Activated CD4-positive, alpha-beta T cell treated with anti-CD3 and anti-CD28 coated beads, Interleukin-2, Interleukin-6, amounts not matched to agents 100 ng/mL and 50 ng/mL, durations not matched to agents 16 hours and 8 hours (primary cell): ENCODE measurements around the gene CTH.
A peak's percentile ranks its signal among the peaks of the same experiment; 100 is the strongest.
"Not testable (repeated sequence)": the region's sequence is repeated elsewhere in the genome, so short reads cannot be mapped to it uniquely, and the experiment has no call there.

Source experiments
- DNase-seq: peaks from one replicate; pipeline ENCODE4 v3.0.0-alpha.2; 2020

The CTH gene

DNA sequence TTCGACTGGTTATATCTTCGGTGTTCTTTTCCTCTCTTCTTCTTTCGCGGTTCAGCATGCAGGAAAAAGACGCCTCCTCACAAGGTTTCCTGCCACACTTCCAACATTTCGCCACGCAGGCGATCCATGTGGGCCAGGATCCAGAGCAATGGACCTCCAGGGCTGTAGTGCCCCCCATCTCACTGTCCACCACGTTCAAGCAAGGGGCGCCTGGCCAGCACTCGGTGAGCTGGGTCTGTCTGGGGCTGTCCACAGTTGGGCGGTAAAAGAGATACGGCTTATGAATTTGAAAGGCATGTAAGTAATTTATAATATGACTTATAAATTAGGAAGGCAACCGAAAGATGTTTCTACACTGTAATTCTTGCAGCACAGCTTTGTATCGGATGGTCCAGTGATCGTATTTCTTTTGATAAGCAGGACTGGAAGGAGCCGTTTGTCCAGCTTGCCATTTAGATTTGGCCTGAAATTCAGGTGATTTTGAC is 334 bp downstream of the CTH start:
- DNase-seq: no peak

GRCh38 chr1:70415882-70416281 is 4.8 kb downstream of the CTH start:
- DNase-seq: no peak

DNA sequence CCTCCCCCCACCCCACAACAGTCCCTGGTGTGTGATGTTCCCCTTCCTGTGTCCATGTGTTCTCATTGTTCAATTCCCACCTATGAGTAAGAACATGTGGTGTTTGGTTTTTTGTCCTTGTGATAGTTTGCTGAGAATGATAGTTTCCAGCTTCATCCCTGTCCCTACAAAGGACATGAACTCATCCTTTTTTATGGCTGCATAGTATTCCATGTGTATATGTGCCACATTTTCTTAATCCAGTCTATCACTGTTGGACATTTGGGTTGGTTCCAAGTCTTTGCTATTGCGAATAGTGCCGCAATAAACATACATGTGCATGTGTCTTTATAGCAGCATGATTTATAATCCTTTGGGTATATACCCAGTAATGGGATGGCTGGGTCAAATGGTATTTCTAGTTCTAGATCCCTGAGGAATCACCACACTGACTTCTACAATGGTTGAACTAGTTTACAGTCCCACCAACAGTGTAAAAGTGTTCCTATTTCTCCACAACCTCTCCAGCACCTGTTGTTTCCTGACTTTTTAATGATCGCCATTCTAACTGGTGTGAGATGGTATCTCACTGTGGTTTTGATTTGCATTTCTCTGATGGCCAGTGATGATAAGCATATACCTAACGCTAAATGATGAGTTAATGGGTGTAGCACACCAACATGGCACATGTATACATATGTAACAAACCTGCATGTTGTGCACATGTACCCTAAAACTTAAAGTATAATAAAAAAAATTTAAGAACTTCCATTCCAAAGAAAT is 8.1 kb downstream of the CTH start:
- DNase-seq: not testable (repeated sequence)

- no peak for DNase-seq
Measured at GRCh38 chr1:70420320-70420719, 9.3 kb downstream of the CTH start.

DNA sequence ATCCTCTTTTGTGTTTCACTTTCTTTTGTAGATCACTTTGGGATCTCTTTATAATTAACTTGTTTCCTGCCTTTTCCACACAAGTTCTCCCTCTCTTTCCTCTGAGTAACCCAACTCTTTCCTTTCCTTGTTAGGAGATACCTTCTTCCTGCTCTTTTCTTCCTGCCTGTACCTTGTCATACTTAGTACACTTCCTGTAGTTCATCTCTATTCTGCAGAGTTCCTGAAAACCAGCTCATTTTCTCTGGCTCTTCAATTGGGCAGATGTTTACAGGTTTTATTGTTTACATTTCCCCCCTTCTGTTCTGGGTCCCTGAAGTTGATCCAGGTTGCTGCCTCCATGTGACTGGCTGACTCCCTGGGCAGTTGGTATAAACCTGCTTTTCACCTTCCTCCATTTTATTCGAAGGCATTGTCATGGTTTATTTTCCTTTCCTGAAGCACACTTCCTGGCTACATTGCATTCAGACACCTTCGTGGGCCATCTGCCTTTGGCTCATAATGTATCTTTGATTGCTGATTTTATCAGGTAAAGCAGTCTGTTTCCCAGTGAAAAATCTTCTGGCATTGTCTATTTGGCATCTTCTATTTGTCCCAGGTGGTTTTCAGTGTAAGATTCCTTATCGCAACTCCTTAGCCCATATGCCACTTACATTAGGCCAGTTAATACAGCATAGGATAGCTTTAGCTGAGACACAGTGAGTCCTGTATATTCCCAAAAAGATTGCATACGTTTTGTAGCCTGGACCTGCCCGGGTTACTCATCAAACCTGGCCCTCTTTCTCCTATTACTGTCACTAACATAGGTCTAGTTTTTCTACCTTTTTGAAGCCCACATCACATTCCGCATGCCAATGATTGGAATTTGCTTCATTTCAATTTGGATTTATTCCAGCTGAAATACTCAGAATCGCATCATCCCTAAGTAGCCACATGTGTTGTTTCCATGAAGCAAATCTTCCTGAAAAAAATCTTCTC is 15.4 kb downstream of the CTH start:
- no peak for DNase-seq

GRCh38 chr1:70427976-70428375 is 16.9 kb downstream of the CTH start:
- no peak for DNase-seq

DNA sequence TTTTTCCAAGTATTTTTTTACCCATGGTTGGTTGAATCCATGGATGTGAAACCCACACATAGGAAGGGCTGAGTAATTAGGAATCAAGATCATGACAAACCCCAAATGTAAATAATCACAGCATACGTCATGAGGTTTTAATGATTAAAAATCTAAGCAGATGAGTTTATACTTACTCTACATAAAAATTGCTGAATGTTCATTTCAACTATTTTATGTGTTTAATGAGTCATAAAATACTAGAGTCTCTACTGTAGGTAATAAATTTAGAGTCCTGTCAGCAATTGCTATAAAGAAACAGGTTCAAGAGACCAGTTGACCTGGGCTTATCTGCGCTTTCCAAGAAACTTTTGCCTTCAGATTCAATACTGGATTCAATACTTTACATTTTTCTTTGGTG is 18.2 kb downstream of the CTH start:
- no peak for DNase-seq

DNA sequence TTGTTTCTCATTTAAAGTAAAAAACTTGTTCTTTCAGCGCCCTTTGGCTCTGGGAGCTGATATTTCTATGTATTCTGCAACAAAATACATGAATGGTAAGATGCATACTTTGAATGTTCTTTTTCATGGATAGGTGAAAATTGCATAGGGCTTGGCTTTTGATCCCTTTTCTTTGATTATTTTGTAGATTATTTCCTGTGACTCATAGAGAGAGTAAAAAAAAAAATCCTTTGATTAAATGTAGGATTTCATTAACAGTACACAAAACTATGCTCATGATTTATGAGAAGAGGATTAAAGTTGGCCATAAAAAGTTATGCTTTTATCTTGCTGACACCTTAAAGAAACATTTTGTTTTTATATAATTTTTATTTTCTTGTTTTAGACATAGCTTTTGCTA is 18.7 kb downstream of the CTH start:
- DNase-seq: no peak

DNA sequence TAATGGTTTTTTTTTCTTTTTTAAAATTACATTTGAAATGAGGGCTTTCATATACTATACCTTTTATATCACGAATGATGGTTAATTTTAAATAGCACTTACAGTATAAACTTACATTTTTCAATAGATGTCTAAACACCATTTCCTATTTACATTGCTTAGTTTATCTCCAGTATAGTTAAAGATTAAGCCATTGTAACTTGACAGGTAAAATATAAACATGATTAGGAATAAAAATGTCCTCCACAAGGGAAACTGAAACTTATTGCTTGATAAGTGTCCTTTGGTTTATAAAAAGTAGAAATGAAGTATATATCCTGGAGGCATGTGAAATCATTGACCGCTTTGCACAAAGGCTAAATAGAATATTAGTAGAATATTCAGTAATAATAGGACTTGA is 20.2 kb downstream of the CTH start:
- no peak for DNase-seq

DNA sequence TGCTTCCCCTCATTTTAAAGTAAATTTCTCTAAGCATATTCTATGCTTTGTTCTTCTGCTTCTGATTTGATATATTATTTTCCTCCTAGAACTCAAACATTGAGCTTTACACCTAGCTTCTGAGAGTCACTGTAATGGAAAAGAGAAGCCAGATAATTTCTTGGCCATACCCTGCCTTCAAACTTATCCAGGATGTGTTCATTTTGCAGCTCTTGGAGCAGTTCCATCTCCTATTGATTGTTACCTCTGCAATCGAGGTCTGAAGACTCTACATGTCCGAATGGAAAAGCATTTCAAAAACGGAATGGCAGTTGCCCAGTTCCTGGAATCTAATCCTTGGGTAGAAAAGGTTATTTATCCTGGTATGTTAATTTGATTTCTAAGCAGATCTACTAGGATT is 20.8 kb downstream of the CTH start:
- no peak for DNase-seq

GRCh38 chr1:70434253-70434859 is 23.3 kb downstream of the CTH start:
- DNase-seq: no peak

- no peak for DNase-seq
Measured at GRCh38 chr1:70436622-70437251, 25.7 kb downstream of the CTH start.

DNA sequence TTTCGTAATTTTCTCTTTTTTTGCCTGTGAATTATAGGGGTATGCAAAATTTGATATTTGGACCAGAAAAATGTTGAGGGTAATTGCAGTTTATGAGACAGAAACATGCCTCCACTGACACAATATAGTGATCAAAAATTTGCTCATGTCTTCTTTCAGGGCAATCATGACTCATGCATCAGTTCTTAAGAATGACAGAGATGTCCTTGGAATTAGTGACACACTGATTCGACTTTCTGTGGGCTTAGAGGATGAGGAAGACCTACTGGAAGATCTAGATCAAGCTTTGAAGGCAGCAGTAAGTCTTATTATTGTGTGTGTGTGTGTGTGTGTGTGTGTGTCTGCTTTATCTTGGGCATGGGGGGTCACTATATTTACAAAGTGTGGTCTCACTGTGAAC is 27.5 kb downstream of the CTH start:
- DNase-seq: peak; percentile 17

DNA sequence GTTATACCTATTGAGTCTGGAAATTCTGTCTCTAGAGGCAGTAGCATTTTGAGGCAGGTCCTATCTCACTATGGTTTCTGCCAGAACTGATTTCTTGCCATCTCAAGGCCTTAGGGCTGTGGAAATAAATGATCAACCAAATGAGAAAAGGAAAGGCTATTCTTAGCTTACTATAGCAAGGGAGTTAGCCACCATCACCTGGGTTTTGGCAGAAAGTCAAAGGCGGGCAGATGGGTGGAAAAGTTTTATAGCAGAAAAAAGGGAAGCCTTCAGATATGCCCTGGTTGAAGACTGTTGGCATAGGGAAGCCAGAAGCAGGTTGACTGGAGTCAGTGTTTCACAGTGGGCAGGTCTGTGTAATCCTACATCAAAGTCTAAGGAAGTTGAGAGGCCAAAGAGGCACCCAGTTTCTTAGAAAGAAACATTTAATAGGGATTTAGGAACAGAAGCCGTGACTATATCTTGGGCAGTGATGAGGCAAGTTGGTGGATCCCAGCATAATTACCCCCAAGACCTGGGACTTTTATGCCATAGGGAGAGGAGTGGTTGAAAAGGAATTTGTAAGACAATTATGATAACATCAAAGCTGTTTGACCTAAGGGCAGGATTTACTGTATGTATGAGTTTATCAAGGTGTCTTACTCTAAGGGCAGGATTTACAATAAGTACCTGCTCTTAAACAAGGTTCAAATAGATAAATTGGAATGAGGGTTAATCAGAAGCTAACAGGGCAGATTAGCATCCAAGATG is 29.7 kb downstream of the CTH start:
- DNase-seq: no peak

DNA sequence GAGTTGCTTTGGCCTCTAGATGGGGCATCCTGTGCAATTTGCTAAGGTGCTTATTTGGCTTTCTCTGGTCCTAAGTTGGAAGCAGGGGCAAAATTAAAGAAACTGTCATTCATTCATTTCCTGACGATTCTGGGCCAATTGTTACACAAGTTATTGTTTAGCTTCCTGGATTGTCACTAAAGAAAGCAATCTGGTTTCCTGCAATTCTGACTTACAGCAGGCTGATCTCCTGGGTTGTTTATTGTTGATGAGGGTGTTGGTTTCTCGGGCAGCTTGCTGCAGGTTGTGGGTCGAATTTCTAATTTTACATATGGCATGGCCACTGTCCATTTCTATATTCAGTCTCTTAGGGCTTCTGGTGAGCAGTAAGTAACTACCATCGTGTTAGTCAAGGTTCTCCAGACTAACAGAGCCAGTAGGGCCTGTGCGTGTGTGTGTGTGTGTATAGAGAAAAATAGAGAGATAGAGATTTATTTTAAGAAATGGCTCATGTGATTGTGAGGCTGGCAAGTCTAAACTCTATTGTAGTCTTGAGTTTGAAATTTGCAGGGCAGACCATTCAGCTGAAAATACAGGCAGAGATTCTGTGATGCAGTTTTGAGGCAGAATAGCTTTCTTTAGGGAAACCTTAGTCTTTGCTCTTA is 30.4 kb downstream of the CTH start:
- no peak for DNase-seq

DNA sequence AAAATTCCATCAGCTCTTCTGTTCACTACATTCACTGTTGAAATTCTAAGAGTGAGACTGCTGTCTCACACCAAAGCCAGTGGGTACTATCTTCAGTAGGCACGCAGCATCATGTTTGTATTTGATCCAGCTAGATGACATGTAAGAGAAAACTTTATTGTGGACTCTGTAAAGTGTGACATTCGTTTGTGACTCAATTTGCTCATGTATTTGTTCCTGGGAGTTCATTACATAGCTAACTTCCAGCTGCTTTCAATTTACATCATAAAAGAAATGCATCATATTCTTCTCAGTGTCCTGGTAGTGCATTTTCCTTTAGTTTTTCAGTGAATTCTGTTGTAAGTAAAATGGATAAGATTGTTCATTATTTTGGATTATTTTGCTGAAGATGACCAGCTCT is 31.4 kb downstream of the CTH start:
- no peak for DNase-seq

DNA sequence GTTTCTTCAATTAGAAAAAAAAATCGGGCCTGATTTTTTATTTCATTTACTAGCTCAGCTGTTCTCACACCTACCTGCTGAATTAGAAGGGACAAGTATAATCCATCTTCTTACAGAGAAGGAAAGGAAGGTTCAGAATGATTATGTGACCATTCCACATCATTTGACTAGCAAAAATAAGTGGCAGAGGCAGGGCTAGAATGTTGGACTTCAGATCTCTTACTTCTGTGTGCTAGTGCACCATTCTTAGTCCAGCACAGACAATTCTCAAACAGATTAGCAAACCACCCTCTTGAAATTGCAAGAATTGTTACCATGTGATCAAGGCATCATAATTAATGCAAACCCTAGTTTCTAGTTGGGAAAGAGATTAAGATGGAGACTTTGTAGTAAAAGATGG is 32.7 kb downstream of the CTH start:
- no peak for DNase-seq

DNA sequence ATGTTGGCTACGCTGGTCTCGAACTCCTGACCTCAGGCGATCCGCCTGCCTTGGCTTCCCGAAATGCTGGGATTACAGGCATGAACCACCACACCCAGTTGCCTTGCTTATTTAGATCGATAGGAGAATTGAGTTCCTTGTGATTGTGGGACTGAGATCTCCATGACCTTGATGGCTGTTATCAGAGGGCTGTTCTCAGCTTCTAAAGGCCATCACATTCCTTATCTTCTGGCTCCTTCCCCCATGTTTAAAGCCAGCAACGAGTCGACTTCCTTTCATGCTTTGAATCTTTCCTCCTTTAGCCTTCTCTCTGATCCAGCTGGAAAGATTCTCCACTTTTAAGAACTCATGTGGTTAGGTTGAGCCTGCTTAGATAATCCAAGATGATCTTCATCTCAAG is 38.0 kb downstream of the CTH start:
- DNase-seq: no peak

DNA sequence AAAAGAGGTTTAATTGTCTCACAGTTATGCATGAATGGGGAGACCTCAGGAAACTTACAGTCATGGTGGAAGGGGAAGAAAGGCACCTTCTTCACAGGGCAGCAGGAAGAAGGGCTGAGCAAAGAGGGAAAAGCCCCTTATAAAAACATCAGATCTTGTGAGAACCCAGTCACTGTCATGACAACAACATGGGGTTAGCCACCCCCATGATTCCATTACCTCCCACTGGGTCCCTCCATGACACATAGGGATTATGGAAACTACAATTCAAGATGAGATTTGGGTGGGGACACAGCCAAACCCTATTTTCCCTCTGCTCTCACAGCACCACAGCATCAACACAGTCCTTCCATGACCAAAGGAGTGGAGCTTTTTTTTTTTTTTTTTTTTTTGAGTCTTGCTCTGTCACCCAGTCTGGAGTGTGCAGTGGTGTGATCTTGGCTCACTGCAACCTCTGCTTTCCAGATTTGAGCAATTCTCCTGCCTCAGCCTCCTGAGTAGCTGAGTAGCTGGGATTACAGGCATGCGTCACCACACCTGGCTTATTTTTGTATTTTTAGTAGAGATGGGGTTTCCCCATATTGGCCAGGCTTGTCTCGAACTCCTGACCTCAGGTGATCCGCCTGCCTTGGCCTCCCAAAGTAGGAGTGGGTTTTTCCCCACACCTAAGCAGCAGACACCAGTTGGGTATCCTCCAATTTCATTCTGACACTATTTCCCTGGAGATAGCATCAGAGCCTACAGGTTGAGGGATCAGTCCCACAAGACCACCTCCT is 41.3 kb downstream of the CTH start:
- DNase-seq: not testable (repeated sequence)

GRCh38 chr1:70455291-70455690 is 44.2 kb downstream of the CTH start:
- DNase-seq: no peak

DNA sequence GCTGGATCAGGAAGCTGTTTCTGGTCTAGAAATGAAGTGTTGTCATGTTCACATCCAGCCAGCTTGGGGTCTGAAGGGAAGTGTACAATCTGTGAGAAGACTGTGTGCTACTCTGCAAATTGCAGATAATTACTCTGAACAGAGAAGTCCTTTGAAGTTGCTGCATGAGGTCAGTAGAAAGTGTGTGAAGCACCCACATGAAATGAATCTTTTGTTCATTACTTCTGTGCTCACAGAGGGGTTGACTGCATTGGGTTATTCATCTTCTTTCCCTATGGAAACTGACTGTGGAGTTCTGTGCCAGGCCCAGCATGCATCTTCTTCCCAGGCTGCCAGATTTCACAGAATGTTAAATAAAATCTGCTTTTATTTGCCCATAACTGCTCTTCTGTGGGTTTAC is 47.1 kb downstream of the CTH start:
- DNase-seq: no peak
